PC-3 (cell line): ENCODE measurements around the gene SLC30A10. TPM values are rescaled to one million over a fixed set of nuclear protein-coding genes. Genes with fewer than 3 reads are reported as not detected.
A peak's percentile ranks its signal among the peaks of the same experiment; 100 is the strongest.

ENCODE experiments used
- ATAC-seq: fragments of 200-7000 bp; cut with Tn5 transposase; 2 replicates; pipeline ENCODE4 v1.9.1; 2020; ENCODE audit warnings: mild to moderate bottlenecking, moderate library complexity
- BruUV-seq: library from RNA; stranded (reverse); fragments of 400-500 nt; replicated peaks from 2 replicates; lab custom pipeline; 2021; lab: Mats Ljungman, UMichigan
- CTCF ChIA-PET: fragments of 300-600 bp; sonication (Branson Sonifier 250); formaldehyde crosslinking; loops from one replicate; lab custom pipeline; 2022; ENCODE audit warnings: antibody characterized with exemption; lab: Charles Lee
- POLR2A ChIA-PET: fragments of 300-600 bp; sonication (Branson Sonifier 250); formaldehyde crosslinking; loops from one replicate; lab custom pipeline; 2022; ENCODE audit warnings: antibody characterized with exemption; ENCODE audit not compliant: unreplicated experiment; lab: Charles Lee
- DNase-seq: peaks from one replicate; pipeline ENCODE4 v3.0.0-alpha.2; 2015
- H2AFZ ChIP-seq: fragments of 300-600 bp; sonication (generic); 2 replicates; pipeline ENCODE4 v1.6.0; 2016; ENCODE audit warnings: antibody characterized with exemption, low read length
- H3F3A ChIP-seq: fragments of 300-600 bp; sonication (generic); one replicate; pipeline ENCODE4 v1.6.0; 2017; ENCODE audit warnings: antibody characterized with exemption, low read length, control low read depth, mild to moderate bottlenecking; ENCODE audit not compliant: unreplicated experiment
- H3K27ac ChIP-seq: fragments of 300-600 bp; sonication (generic); 2 replicates; pipeline ENCODE4 v1.5.1; 2016; ENCODE audit warnings: mild to moderate bottlenecking, low read length
- H3K27me3 ChIP-seq: fragments of 300-600 bp; sonication (generic); 2 replicates; pipeline ENCODE4 v1.6.1; 2016; ENCODE audit warnings: low read length, mixed read lengths
- H3K36me3 ChIP-seq: fragments of 300-600 bp; sonication (generic); 2 replicates; pipeline ENCODE4 v1.6.1; 2016; ENCODE audit warnings: low read depth, mixed run types, low read length, mixed read lengths
- H3K4me1 ChIP-seq: fragments of 300-600 bp; sonication (generic); 2 replicates; pipeline ENCODE4 v1.5.1; 2016; ENCODE audit warnings: low read length; ENCODE audit not compliant: insufficient read depth
- H3K4me2 ChIP-seq: fragments of 300-600 bp; sonication (generic); 2 replicates; pipeline ENCODE4 v1.6.0; 2016; ENCODE audit warnings: low read length
- H3K4me3 ChIP-seq: fragments of 300-600 bp; sonication (generic); 2 replicates; pipeline ENCODE4 v1.5.1; 2016; ENCODE audit warnings: mild to moderate bottlenecking, low read length, mixed read lengths
- H3K79me2 ChIP-seq: fragments of 300-600 bp; sonication (generic); 2 replicates; pipeline ENCODE4 v1.6.1; 2017; ENCODE audit warnings: low read length, mixed read lengths
- H3K9ac ChIP-seq: fragments of 300-600 bp; sonication (generic); 2 replicates; pipeline ENCODE4 v1.6.0; 2016; ENCODE audit warnings: mild to moderate bottlenecking, low read length
- H3K9me2 ChIP-seq: fragments of 300-600 bp; sonication (generic); replicated peaks from 2 replicates; pipeline ENCODE4 v1.6.1; 2016; ENCODE audit warnings: mixed run types, low read length, mixed read lengths
- H3K9me3 ChIP-seq: fragments of 300-600 bp; sonication (generic); 2 replicates; pipeline ENCODE4 v1.6.1; 2016; ENCODE audit warnings: low read length, mixed read lengths
- H4K20me1 ChIP-seq: fragments of 300-600 bp; sonication (generic); 2 replicates; pipeline ENCODE4 v1.6.1; 2016; ENCODE audit warnings: low read length, mixed read lengths
- CTCF ChIP-seq: fragments of 300-600 bp; sonication (generic); conservative IDR thresholded peaks from 2 replicates; pipeline ENCODE4 v1.5.1; 2017; ENCODE audit warnings: antibody characterized with exemption, low read depth, mild to moderate bottlenecking, low read length
- EZH2 ChIP-seq: fragments of 300-600 bp; sonication (generic); IDR thresholded peaks from one replicate; pipeline ENCODE4 v1.6.1; 2017; ENCODE audit warnings: antibody characterized with exemption, mild to moderate bottlenecking, low read length; ENCODE audit not compliant: unreplicated experiment
- EZH2phosphoT487 ChIP-seq: fragments of 300-600 bp; sonication (generic); IDR thresholded peaks from 2 replicates; pipeline ENCODE4 v1.6.1; 2018; ENCODE audit warnings: mild to moderate bottlenecking, antibody characterized with exemption, low read length, borderline replicate concordance
- intact Hi-C: fragments of 100-400 bp; cut with micrococcal nuclease; formaldehyde crosslinking; loops from 2 replicates; pipeline ENCODE4 v1.9.0; 2023
- total RNA-seq: library from RNA; depleted of rRNA; stranded (reverse); fragments of >200 nt; gene quantifications from 2 replicates; pipeline ENCODE4 v1.2.3, GENCODE V29; 2014

Gene SLC30A10
- total RNA-seq, 1 experiment from 2014 or later, result not detected

DNA sequence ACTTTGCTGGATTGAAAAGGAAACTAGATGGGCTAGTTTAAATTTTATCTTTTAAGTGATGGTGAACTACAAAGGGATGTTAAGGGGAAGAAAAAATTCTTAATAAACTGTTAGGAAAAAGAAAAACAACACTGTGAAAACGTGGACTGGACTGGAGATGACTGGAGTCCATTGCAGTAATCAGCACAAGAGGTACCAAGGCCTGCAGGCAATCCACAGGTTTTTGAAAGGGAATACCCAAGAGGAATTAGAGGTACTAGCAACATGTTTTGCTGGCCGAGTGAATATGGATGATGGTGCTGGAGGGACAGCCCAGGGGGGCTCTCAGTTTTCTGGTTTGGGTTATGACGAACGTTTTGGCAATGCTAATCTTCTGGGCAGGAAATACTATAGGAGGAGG is 39.0 kb upstream of the SLC30A10 start:
- no peak overlapping the region for H3K9ac ChIP-seq
- no peaks in the 10 kb centered on the region for H3K4me1 ChIP-seq
- H3K79me2 ChIP-seq, result no peaks in the 10 kb centered on the region
- POLR2A ChIA-PET, result no interaction called here
- H4K20me1 ChIP-seq, result no peaks in the 10 kb centered on the region
- no peak overlapping the region for H3K4me3 ChIP-seq
- no TSS peak for BruUV-seq
- TF ChIP-seq EZH2 (no peak), EZH2phosphoT487 (no peak), CTCF (no peak)
- DNase-seq, result no peak
- H2AFZ ChIP-seq, result no peak overlapping the region
- intact Hi-C loops, result loop anchor here (5.0 kb wide), 1 partner anchor 130 kb away; no protein-coding TSS in a partner anchor
- no peak for ATAC-seq
- H3K9me3 ChIP-seq, result no peaks in the 10 kb centered on the region
- peaks cover 35% of the 10 kb centered on the region for H3K36me3 ChIP-seq
- H3K9me2 ChIP-seq, result no peaks in the 10 kb centered on the region
- no peaks in the 10 kb centered on the region for H3K27me3 ChIP-seq
- H3K27ac ChIP-seq, result no peak overlapping the region
- no peak overlapping the region for H3K4me2 ChIP-seq
- CTCF ChIA-PET, result no interaction called here
- peaks cover 3% of the 10 kb centered on the region for H3F3A ChIP-seq

DNA sequence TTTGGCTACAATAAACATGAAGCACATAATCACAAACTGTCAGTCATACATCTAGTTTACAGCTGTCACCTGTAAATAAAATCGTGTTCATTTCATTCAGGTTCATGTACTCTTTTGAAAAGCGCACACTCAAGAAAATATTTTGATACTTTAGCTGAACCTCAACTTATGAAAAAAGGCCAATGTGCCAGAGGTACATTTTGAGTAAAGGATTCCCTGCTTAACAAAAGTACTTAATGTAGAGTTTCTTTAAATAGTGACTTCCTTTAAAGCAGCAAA is 37.7 kb upstream of the SLC30A10 start:
- H3K4me2 ChIP-seq, result no peak overlapping the region
- no peak overlapping the region for H2AFZ ChIP-seq
- intact Hi-C loops, result loop anchor here (5.0 kb wide), 1 partner anchor 129 kb away; no protein-coding TSS in a partner anchor
- H3K9ac ChIP-seq, result no peak overlapping the region
- no peak for ATAC-seq
- H3K4me3 ChIP-seq, result no peak overlapping the region
- H4K20me1 ChIP-seq, result no peaks in the 10 kb centered on the region
- no peaks in the 10 kb centered on the region for H3K4me1 ChIP-seq
- TF ChIP-seq EZH2 (no peak), EZH2phosphoT487 (no peak), CTCF (no peak)
- no peaks in the 10 kb centered on the region for H3K79me2 ChIP-seq
- no peaks in the 10 kb centered on the region for H3K9me3 ChIP-seq
- BruUV-seq, result TSS peak; percentile 22
- DNase-seq, result no peak
- no peaks in the 10 kb centered on the region for H3F3A ChIP-seq
- no peaks in the 10 kb centered on the region for H3K27me3 ChIP-seq
- H3K36me3 ChIP-seq, result peaks cover 27% of the 10 kb centered on the region; the same call in 1 of the 2 replicates
- CTCF ChIA-PET, result interaction anchor here (0.7 kb wide), 1 partner anchor 10 kb away, joined by 4 read pairs; no protein-coding TSS in a partner anchor
- no peak overlapping the region for H3K27ac ChIP-seq
- H3K9me2 ChIP-seq, result no peaks in the 10 kb centered on the region
- POLR2A ChIA-PET, result no interaction called here

DNA sequence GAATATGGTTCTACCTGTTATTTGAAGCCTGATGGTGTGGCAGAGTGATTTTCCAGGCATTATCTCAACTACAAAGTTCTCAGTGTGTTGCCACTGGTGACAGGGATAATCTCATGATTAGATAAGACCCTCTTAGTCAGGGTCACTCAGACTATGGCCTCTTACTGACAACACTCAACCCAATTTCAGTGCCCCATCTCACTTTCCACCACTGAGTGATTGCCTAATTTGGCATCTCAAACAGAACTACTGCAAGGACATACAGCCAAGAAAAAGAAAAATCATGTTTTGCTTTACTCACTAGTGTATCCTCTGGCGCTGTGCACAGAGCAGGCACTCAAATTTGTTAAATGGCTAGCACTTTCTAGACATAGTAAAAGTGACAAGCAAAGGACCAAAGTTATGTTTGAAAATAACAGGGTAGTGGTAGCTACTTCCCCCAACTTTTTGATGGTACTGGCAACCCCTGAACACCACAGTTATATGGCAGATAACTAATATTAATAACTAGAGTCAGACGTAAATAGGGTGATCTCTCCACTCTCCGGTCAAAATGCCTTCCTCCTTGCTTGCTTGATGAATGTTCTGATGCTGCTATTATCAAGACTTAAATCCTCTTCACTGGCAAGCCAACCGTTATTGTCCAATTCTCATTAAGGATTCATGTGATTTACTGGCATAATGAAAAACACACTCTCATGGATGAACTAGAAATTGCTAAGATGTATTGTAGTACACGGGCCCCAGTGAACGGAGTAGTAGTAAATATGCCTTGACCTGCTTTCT is 37.1 kb upstream of the SLC30A10 start:
- BruUV-seq, result no TSS peak
- Histone ChIP-seq H3K4me3 (no peak overlapping the region), H3K27me3 (no peaks in the 10 kb centered on the region), H3K27ac (no peak overlapping the region), H3F3A (no peaks in the 10 kb centered on the region), H3K4me2 (no peak overlapping the region), H3K79me2 (no peaks in the 10 kb centered on the region), H3K9me2 (no peaks in the 10 kb centered on the region), H2AFZ (no peak overlapping the region), H4K20me1 (no peaks in the 10 kb centered on the region), H3K9ac (no peak overlapping the region), H3K36me3 (peaks cover 21% of the 10 kb centered on the region; the same call in 1 of the 2 replicates), H3K4me1 (no peaks in the 10 kb centered on the region), H3K9me3 (no peaks in the 10 kb centered on the region)
- ATAC-seq (no peak; the same call in 1 of the 2 replicates), DNase-seq (no peak)
- intact Hi-C loops, result loop anchor here (5.0 kb wide), 1 partner anchor 128 kb away; no protein-coding TSS in a partner anchor
- CTCF ChIA-PET, result interaction anchor here (0.7 kb wide), 1 partner anchor 9 kb away, joined by 4 read pairs; no protein-coding TSS in a partner anchor
- POLR2A ChIA-PET, result no interaction called here
- TF ChIP-seq EZH2 (no peak), EZH2phosphoT487 (no peak), CTCF (no peak)
